MM.1S (cell line): ENCODE results near the gene STX16.
"Not testable (repeated sequence)": the region's sequence is repeated elsewhere in the genome, so short reads cannot be mapped to it uniquely, and the experiment has no call there.

Experiments
- DNase-seq: peaks from one replicate; pipeline ENCODE4 v3.0.0-alpha.2; 2015
- H2AFZ ChIP-seq: fragments of 300-600 bp; sonication (generic); 2 replicates; pipeline ENCODE4 v1.6.0; 2016; ENCODE audit warnings: antibody characterized with exemption, low read length
- H3F3A ChIP-seq: fragments of 300-600 bp; sonication (generic); 2 replicates; pipeline ENCODE4 v1.6.1; 2016; ENCODE audit warnings: mild to moderate bottlenecking, antibody characterized with exemption, low read length, moderate library complexity, mixed read lengths; ENCODE audit not compliant: insufficient read depth
- H3K27ac ChIP-seq: fragments of 300-600 bp; sonication (generic); 2 replicates; pipeline ENCODE4 v1.5.1; 2016; ENCODE audit warnings: mild to moderate bottlenecking, low read length
- H3K27me3 ChIP-seq: fragments of 300-600 bp; sonication (generic); replicated peaks from 2 replicates; pipeline ENCODE4 v1.6.0; 2016; ENCODE audit warnings: low read length; ENCODE audit not compliant: insufficient read depth
- H3K36me3 ChIP-seq: fragments of 300-600 bp; sonication (generic); replicated peaks from 2 replicates; pipeline ENCODE4 v1.6.1; 2016; ENCODE audit warnings: mild to moderate bottlenecking, low read length, mixed read lengths; ENCODE audit not compliant: insufficient read depth
- H3K4me1 ChIP-seq: fragments of 300-600 bp; sonication (generic); 2 replicates; pipeline ENCODE4 v1.6.1; 2016; ENCODE audit warnings: low read length, mixed read lengths
- H3K4me2 ChIP-seq: fragments of 300-600 bp; sonication (generic); 2 replicates; pipeline ENCODE4 v1.6.0; 2016; ENCODE audit warnings: low read depth, low read length
- H3K4me3 ChIP-seq: fragments of 300-600 bp; sonication (generic); 2 replicates; pipeline ENCODE4 v1.5.1; 2016; ENCODE audit warnings: low read length, mixed read lengths
- H3K79me2 ChIP-seq: fragments of 300-600 bp; sonication (generic); 2 replicates; pipeline ENCODE4 v1.6.1; 2016; ENCODE audit warnings: mixed run types, low read length, mixed read lengths
- H3K9ac ChIP-seq: fragments of 300-600 bp; sonication (generic); 2 replicates; pipeline ENCODE4 v1.6.1; 2016; ENCODE audit warnings: low read length, mixed read lengths
- H3K9me2 ChIP-seq: fragments of 300-600 bp; sonication (generic); replicated peaks from 2 replicates; pipeline ENCODE4 v1.6.1; 2016; ENCODE audit warnings: mild to moderate bottlenecking, low read length, mixed read lengths; ENCODE audit not compliant: insufficient read depth
- H3K9me3 ChIP-seq: fragments of 300-600 bp; sonication (generic); replicated peaks from 2 replicates; pipeline ENCODE4 v1.6.1; 2016; ENCODE audit warnings: mild to moderate bottlenecking, low read length, mixed read lengths; ENCODE audit not compliant: insufficient read depth
- H4K20me1 ChIP-seq: fragments of 300-600 bp; sonication (generic); 2 replicates; pipeline ENCODE4 v1.6.1; 2016; ENCODE audit warnings: mild to moderate bottlenecking, low read length, moderate library complexity, mixed read lengths; ENCODE audit not compliant: insufficient read depth
- CTCF ChIP-seq: fragments of 300-600 bp; sonication (generic); IDR thresholded peaks from 2 replicates; pipeline ENCODE4 v1.5.1; 2016; ENCODE audit warnings: antibody characterized with exemption, low read length, mixed read lengths
- EZH2 ChIP-seq: fragments of 300-600 bp; sonication (generic); optimal IDR thresholded peaks from 2 replicates; pipeline ENCODE3; 2017; ENCODE audit warnings: low read depth, mild to moderate bottlenecking, antibody characterized with exemption, low read length, mixed read lengths
- EZH2phosphoT487 ChIP-seq: fragments of 300-600 bp; sonication (generic); IDR thresholded peaks from 2 replicates; pipeline ENCODE4 v1.6.1; 2018; ENCODE audit warnings: antibody characterized with exemption, low read length

STX16 gene

GRCh38 chr20:58721951-58722778 is 71.1 kb downstream of the STX16 start:
- TF ChIP-seq EZH2phosphoT487 (no peak), CTCF (no peak)
- Histone ChIP-seq H3K79me2 (no peaks in the 10 kb centered on the region), H3K9me3 (no peaks in the 10 kb centered on the region), H3K27me3 (peaks cover 69% of the 10 kb centered on the region), H2AFZ (no peak overlapping the region), H3K4me2 (no peak overlapping the region), H3K4me3 (no peak overlapping the region), H3K9ac (no peak overlapping the region), H3K27ac (no peak overlapping the region), H3F3A (no peaks in the 10 kb centered on the region), H3K36me3 (no peaks in the 10 kb centered on the region), H3K4me1 (no peaks in the 10 kb centered on the region), H4K20me1 (no peaks in the 10 kb centered on the region), H3K9me2 (no peaks in the 10 kb centered on the region)
- no peak for DNase-seq

- TF ChIP-seq EZH2phosphoT487 (no peak), EZH2 (no peak), CTCF (no peak)
Observed at GRCh38 chr20:58722877-58723627, 72.0 kb downstream of the STX16 start.

GRCh38 chr20:58723628-58723984 is 72.5 kb downstream of the STX16 start:
- no peak for TF ChIP-seq CTCF
- TF ChIP-seq EZH2 = no peak
- no peak for TF ChIP-seq EZH2phosphoT487
- Histone ChIP-seq H3K36me3 (no peaks in the 10 kb centered on the region), H3K9me2 (no peaks in the 10 kb centered on the region), H3F3A (no peaks in the 10 kb centered on the region), H3K27ac (no peak overlapping the region), H3K9me3 (no peaks in the 10 kb centered on the region), H4K20me1 (no peaks in the 10 kb centered on the region), H3K4me2 (no peak overlapping the region), H3K79me2 (no peaks in the 10 kb centered on the region), H2AFZ (no peak overlapping the region), H3K4me1 (no peaks in the 10 kb centered on the region), H3K9ac (no peak overlapping the region), H3K4me3 (no peak overlapping the region), H3K27me3 (peaks cover 69% of the 10 kb centered on the region)
- no peak for DNase-seq

More at GRCh38 chr20:58722877-58723627, 72.0 kb downstream of the STX16 start:
- Histone ChIP-seq H2AFZ (no peak overlapping the region), H3K9ac (no peak overlapping the region), H3K79me2 (no peaks in the 10 kb centered on the region), H4K20me1 (no peaks in the 10 kb centered on the region), H3K27ac (no peak overlapping the region), H3F3A (no peaks in the 10 kb centered on the region), H3K36me3 (no peaks in the 10 kb centered on the region), H3K27me3 (peaks cover 69% of the 10 kb centered on the region), H3K4me2 (no peak overlapping the region), H3K9me2 (no peaks in the 10 kb centered on the region), H3K4me3 (no peak overlapping the region), H3K9me3 (no peaks in the 10 kb centered on the region), H3K4me1 (no peaks in the 10 kb centered on the region)
- DNase-seq = no peak

- H3K36me3 ChIP-seq, H4K20me1 ChIP-seq, H3K9me2 ChIP-seq, H3K4me3 ChIP-seq, H3F3A ChIP-seq, H2AFZ ChIP-seq, H3K9me3 ChIP-seq, H3K79me2 ChIP-seq, H3K4me1 ChIP-seq, H3K9ac ChIP-seq, H3K4me2 ChIP-seq, H3K27ac ChIP-seq, DNase-seq: not testable (repeated sequence)
- peaks cover 47% of the 10 kb centered on the region for H3K27me3 ChIP-seq
Observed at GRCh38 chr20:58726156-58726555, 75.1 kb downstream of the STX16 start.
